ENCODE results near the gene KIF3B.

DNA sequence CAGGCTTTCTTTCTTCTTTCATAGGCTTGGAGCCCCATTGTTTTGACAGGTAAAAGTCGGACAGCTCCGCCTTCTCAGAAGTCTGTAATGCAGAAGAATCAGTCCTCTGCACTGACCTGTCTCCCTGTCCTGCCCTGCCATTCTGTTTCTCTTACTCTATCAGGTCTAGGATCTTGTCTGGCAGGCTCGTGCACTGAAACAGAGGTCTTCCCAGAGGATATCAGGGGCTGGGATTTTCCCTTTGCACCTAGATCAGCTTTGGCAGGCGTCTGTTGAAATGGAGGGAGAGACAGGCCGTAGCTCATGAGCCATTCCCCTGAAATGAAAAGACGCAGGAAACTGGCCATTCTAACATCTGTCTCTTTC is 25.0 kb downstream of the KIF3B start:
- TF ChIP-seq POLR2A (IDR thresholded peaks at IDR 0.05; ENCODE audit: low read length) (no peak), GATA1 (IDR thresholded peaks at IDR 0.05; ENCODE audit: low read depth, low read length) (no peak)
